Sigmoid colon (tissue), 7 donors: ENCODE measurements around the gene HNRNPL. TPM values are rescaled to one million over a fixed set of nuclear protein-coding genes. Genes with fewer than 3 reads are reported as not detected.

Experiments used
- DNase-seq: peaks from one replicate; pipeline ENCODE4 v3.0.0-alpha.2; 2019
- H3K27ac ChIP-seq, 4 donors: fragments of 200-600 bp; sonication (generic); one replicate each; pipeline ENCODE4 v1.5.1; 2016 to 2019; ENCODE audit warnings: mild to moderate bottlenecking in 1 of 4
- H3K27me3 ChIP-seq, 3 donors: fragments of 200-600 bp; sonication (generic); one replicate each; pipeline ENCODE4 v1.5.1; 2019; ENCODE audit warnings: mild to moderate bottlenecking in 1 of 3
- H3K36me3 ChIP-seq, 4 donors: fragments of 200-600 bp; sonication (generic); one replicate each; pipeline ENCODE4 v1.5.1; 2016 to 2019
- H3K4me1 ChIP-seq, 4 donors: fragments of 200-600 bp; sonication (generic); one replicate each; pipeline ENCODE4 v1.5.1; 2017 to 2019
- H3K4me3 ChIP-seq, 4 donors: fragments of 200-600 bp; sonication (generic); one replicate each; pipeline ENCODE4 v1.5.1; 2017 to 2019; ENCODE audit warnings: mild to moderate bottlenecking in 2 of 4, moderate library complexity in 1 of 4
- H3K9me3 ChIP-seq, 4 donors: fragments of 200-600 bp in 3 of 4; sonication (generic) in 3 of 4; one replicate each; pipeline versions ENCODE4 v1.5.1 to v1.6.1; 2013 to 2019
- EP300 ChIP-seq, 4 donors: sonication (generic); formaldehyde crosslinking; IDR thresholded peaks; one replicate each; pipeline ENCODE4 v1.6.1; 2017; ENCODE audit warnings: antibody characterized with exemption in 4 of 4
- POLR2A ChIP-seq, 2 donors: fragments of 450-650 bp; IDR thresholded peaks; one replicate each; pipeline ENCODE4 v1.6.1; 2016; ENCODE audit warnings: antibody characterized with exemption in 2 of 2, mild to moderate bottlenecking in 2 of 2, moderate library complexity in 2 of 2
- POLR2AphosphoS5 ChIP-seq, 4 donors: sonication (generic); formaldehyde crosslinking; IDR thresholded peaks; one replicate each; pipeline ENCODE4 v1.6.1; 2017; ENCODE audit warnings: antibody characterized with exemption in 4 of 4
- WGBS, 2 donors: extraction: QIAGEN DNeasy Blood & Tissue Kit; methylation state at CpG; one replicate each; pipeline ENCODE4 v1.1.7; 2013; 5-methylcytosine and 5-hydroxymethylcytosine counted together
- intact Hi-C: fragments of 100-400 bp; cut with DNase I; formaldehyde crosslinking; loops from one replicate; pipeline ENCODE4 v1.15.1; 2023
- polyA plus RNA-seq, 3 donors: library from polyadenylated mRNA; stranded (reverse); fragments of 200-250 nt; gene quantifications; one replicate each; pipeline ENCODE4 v1.2.3, GENCODE V29; 2013
- total RNA-seq, 4 donors: library from RNA; depleted of rRNA; stranded (reverse); fragments of >200 nt; gene quantifications; one replicate each; pipeline ENCODE4 v1.1.0, GENCODE V29; 2016
- TF ChIP-seq, protein P1 (sequence below), 4 experiments: fragments of 450-650 bp in 3 of 4; fragments of 200-600 bp in 1 of 4; IDR thresholded peaks; one replicate each; pipeline ENCODE4 v1.5.1; 2016 to 2019; ENCODE audit warnings: antibody characterized with exemption in 4 of 4, mild to moderate bottlenecking in 3 of 4, moderate library complexity in 2 of 4
- donor health status: healthy with polysubstance abuse.
- donor health status: Bipolar disorder and iron deficiency.
- donor health status: healthy.

HNRNPL gene
- total and polyA plus RNA-seq, 7 donors, result 115 to 206 (median 160) TPM

DNA sequence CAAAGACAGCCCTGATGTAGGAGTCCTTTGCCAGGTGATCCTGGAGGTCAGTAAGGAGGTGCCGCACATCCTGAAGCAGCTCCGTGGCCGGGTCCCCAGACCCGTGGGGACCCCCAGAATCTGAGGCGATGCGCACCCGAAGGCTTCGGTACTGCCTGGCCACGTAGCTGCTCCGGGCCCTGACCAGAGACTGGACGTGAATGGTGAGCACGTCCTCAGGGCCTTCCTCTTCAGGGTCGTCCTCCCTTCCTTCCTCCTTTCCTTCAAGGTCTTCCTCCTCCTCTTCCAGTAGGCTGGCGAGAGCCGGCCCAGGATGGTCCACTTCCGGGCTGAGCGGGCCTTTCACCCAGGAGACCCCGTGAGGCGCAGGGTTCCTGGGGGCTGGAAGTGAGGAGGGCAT, 20.8 kb upstream of the HNRNPL start:
- no peak for TF ChIP-seq POLR2AphosphoS5 (IDR thresholded peaks at IDR 0.05)
- TF ChIP-seq EP300 (IDR thresholded peaks at IDR 0.05), result no peak
- TF ChIP-seq, protein P1, sequence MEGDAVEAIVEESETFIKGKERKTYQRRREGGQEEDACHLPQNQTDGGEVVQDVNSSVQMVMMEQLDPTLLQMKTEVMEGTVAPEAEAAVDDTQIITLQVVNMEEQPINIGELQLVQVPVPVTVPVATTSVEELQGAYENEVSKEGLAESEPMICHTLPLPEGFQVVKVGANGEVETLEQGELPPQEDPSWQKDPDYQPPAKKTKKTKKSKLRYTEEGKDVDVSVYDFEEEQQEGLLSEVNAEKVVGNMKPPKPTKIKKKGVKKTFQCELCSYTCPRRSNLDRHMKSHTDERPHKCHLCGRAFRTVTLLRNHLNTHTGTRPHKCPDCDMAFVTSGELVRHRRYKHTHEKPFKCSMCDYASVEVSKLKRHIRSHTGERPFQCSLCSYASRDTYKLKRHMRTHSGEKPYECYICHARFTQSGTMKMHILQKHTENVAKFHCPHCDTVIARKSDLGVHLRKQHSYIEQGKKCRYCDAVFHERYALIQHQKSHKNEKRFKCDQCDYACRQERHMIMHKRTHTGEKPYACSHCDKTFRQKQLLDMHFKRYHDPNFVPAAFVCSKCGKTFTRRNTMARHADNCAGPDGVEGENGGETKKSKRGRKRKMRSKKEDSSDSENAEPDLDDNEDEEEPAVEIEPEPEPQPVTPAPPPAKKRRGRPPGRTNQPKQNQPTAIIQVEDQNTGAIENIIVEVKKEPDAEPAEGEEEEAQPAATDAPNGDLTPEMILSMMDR (IDR thresholded peaks at IDR 0.05), result no peak
- TF ChIP-seq POLR2A (IDR thresholded peaks at IDR 0.05), result no peak
- no peaks in the 10 kb centered on the region for H3K9me3 ChIP-seq
- no peak for DNase-seq
- no peaks in the 10 kb centered on the region for H3K27me3 ChIP-seq
- H3K36me3 ChIP-seq, result no peaks in the 10 kb centered on the region
- intact Hi-C loops, result no loop called here
- H3K4me3 ChIP-seq, result peak overlapping the region in 1 of 4 donors; percentile 55
- peak overlapping the region in 1 of 4 donors; percentile 64 for H3K27ac ChIP-seq
- WGBS, 2 donors, result 93% methylated on average over 19 of the region's 19 CpGs
- peaks cover 0 to 17% (median 15%) of the 10 kb centered on the region in 4 donors for H3K4me1 ChIP-seq

DNA sequence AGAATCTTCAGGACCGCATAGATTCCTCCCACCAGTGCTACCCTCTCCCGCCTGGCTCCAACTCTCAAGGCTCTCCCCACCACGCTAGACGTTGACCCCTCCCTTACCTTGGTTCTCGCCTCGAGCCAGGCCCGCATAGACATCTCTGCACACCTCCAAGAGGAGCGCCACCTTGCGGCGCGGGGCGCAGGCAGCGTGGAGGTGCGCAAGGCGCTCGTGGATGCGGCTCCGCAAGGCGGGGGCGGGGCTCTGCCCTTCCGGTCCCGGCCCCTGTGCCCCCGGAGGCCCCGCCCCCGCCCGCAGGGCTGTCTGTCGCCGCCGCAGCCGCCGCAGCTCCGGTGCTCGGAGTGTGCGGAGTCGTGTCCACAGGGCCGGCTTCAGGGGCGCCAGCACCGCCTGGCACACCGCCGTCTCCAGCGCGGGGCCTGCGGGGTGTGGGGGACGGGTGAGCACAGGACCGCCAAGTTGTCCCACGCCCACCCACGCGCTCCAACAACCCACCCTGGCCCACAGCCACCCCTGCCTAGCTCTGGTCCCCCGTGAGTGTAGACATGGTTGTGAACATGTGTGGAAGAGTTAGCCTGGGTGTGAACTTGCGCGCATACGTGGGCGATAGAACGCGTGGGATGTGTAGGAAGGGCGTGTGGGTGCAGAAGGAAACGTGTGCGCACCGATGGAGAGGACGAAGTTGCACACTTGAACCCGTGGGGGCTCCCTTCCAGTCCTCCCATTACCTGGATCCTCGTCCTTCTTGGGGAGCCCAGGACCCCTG, 20.2 kb upstream of the HNRNPL start:
- peak overlapping the region; percentile 35 to 64 (median 52) for H3K27ac ChIP-seq
- H3K36me3 ChIP-seq, result no peaks in the 10 kb centered on the region
- TF ChIP-seq POLR2A (IDR thresholded peaks at IDR 0.05), result no peak
- TF ChIP-seq, protein P1 (IDR thresholded peaks at IDR 0.05), result peak; percentile 59 to 88 (median 73)
- TF ChIP-seq POLR2AphosphoS5 (IDR thresholded peaks at IDR 0.05), result peak in 3 of 4 donors; percentile 22 to 38 (median 31)
- no peak for TF ChIP-seq EP300 (IDR thresholded peaks at IDR 0.05)
- H3K27me3 ChIP-seq, result no peaks in the 10 kb centered on the region
- H3K4me1 ChIP-seq, result peaks cover 0 to 17% (median 15%) of the 10 kb centered on the region in 4 donors
- H3K4me3 ChIP-seq, result peak overlapping the region; percentile 13 to 55 (median 48)
- no peaks in the 10 kb centered on the region for H3K9me3 ChIP-seq
- intact Hi-C loops, result loop anchor here (2.0 kb wide), 1 partner anchor 17 kb away; no protein-coding TSS in a partner anchor
- WGBS, 2 donors, result 21 to 29% methylated on average over 62 of the region's 62 CpGs
- peak; percentile 94 for DNase-seq

DNA sequence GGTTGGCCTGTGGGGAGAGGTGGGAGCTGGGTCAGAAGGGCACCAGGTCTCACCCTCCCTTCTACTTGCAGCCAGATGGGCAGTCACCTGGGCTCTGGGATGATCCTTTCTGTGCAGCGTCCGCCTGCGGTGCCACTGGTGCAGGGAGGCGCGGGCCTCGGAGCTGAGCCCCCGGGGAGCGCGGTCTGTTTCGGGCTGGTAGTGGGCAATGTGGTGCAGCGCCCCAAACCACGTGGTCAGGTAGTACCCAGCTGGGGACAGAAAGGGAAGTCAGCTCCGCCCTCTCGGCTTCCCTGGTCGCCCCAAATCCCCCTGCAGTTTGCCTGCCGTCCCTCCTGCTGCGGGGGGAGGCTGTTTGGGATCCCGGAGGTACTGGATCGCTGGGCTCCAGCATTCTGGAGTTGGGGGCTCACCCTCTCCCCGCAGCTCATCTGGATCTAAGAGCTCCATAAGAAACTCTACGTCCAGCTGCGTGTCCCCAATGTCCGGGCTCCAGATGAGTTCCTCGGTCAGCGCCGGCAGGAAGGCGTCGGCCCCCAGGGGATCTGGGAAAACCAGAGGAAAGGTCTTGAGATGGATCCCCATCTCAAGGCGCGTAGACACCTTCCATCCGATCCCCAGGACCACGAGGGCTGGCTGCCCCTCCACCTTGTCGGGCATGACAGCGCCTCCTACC, 19.5 kb upstream of the HNRNPL start:
- TF ChIP-seq POLR2AphosphoS5 (IDR thresholded peaks at IDR 0.05) (no peak), EP300 (IDR thresholded peaks at IDR 0.05) (no peak), POLR2A (IDR thresholded peaks at IDR 0.05) (no peak)
- TF ChIP-seq, protein P1 (IDR thresholded peaks at IDR 0.05), result no peak
- H3K4me1 ChIP-seq, result peaks cover 0 to 17% (median 15%) of the 10 kb centered on the region in 4 donors
- no peaks in the 10 kb centered on the region for H3K36me3 ChIP-seq
- peak overlapping the region in 3 of 4 donors; percentile 45 to 64 (median 59) for H3K27ac ChIP-seq
- 30 to 71% methylated on average over 34 of the region's 34 CpGs for WGBS, 2 donors
- DNase-seq, result no peak
- no peaks in the 10 kb centered on the region for H3K9me3 ChIP-seq
- no peaks in the 10 kb centered on the region for H3K27me3 ChIP-seq
- intact Hi-C loops, result loop anchor here (2.0 kb wide), 1 partner anchor 16 kb away; no protein-coding TSS in a partner anchor
- peak overlapping the region; percentile 13 to 55 (median 48) for H3K4me3 ChIP-seq

DNA sequence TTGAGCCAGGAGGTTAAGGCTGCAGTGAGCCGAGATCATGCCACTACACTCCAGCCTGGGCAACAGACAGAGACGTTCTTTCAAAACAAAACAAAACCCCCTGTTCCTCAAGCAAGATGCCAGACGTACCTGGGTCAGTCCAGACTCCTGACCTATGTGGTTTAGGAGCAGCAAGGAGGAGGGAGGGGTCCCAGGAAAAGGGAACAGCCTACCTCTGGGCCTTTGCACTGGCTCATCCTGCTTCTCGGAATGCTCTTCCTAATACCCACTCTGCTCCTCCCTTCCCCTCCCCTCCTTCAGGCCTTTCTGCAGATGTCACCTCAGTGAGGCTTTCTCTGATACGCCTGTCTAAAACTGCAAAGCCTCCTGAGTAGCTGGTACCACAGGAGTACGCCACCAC, 18.8 kb upstream of the HNRNPL start:
- intact Hi-C loops, result loop anchor here (2.0 kb wide), 1 partner anchor 16 kb away; no protein-coding TSS in a partner anchor
- Histone ChIP-seq H3K9me3 (no peaks in the 10 kb centered on the region), H3K27ac (no peak overlapping the region), H3K4me3 (no peak overlapping the region), H3K36me3 (no peaks in the 10 kb centered on the region), H3K27me3 (no peaks in the 10 kb centered on the region), H3K4me1 (peaks cover 0 to 17% (median 15%) of the 10 kb centered on the region in 4 donors)
- TF ChIP-seq EP300 (IDR thresholded peaks at IDR 0.05), result no peak
- TF ChIP-seq, protein P1 (IDR thresholded peaks at IDR 0.05), result no peak
- no peak for TF ChIP-seq POLR2AphosphoS5 (IDR thresholded peaks at IDR 0.05)
- WGBS, 2 donors, result 79 to 91% methylated on average over 6 of the region's 6 CpGs
- DNase-seq, result no peak
